ENCODE measurements around the gene EXD2. TPM values are rescaled to one million over a fixed set of nuclear protein-coding genes. Genes with fewer than 3 reads are reported as not detected.
A peak's percentile ranks its signal among the peaks of the same experiment; 100 is the strongest.

EXD2 gene
- total and polyA plus RNA-seq, 2 experiments from 2014 or later = 10.3 to 23.3 TPM

- Histone ChIP-seq H3K27ac (ENCODE audit: low read depth) (no peak overlapping the region), H2AFZ (peak overlapping the region; percentile 98), H3K4me3 (peak overlapping the region; percentile 80), H4K20me1 (replicated peaks; ENCODE audit: insufficient read depth) (no peaks in the 10 kb centered on the region), H3K9me2 (ENCODE audit: insufficient read depth) (no peaks in the 10 kb centered on the region), H3K4me1 (ENCODE audit: insufficient read depth) (peaks cover 21% of the 10 kb centered on the region), H3K4me2 (peak overlapping the region; percentile 89), H3K79me2 (replicated peaks; ENCODE audit: insufficient read depth) (no peaks in the 10 kb centered on the region), H3K36me3 (ENCODE audit: insufficient read depth) (no peaks in the 10 kb centered on the region), H3F3A (replicated peaks; ENCODE audit: low read depth) (peaks cover 13% of the 10 kb centered on the region), H3K27me3 (ENCODE audit: insufficient read depth) (peaks cover 70% of the 10 kb centered on the region)
- TF ChIP-seq CTCF (conservative IDR thresholded peaks at IDR 0.05; ENCODE audit: low read depth in 2 of 2) = peak; percentile 65 to 66
- 0 out of 2 replicates have a peak, but pooled peaks have one; percentile 20 for TF ChIP-seq CREB1 (CRISPR knock-in tag; IDR thresholded peaks at IDR 0.05; ENCODE audit: low read depth)
- no peak for TF ChIP-seq ZNF114 (CRISPR knock-in tag; IDR thresholded peaks at IDR 0.05)
- H3K36me3 Mint-ChIP-seq (ENCODE audit: low read depth) = no peaks in the 10 kb centered on the region; the same call in 2 of the 3 replicates
- no peak overlapping the region for H3K27ac Mint-ChIP-seq
- no peaks in the 10 kb centered on the region; the same call in 2 of the 3 replicates for H3K9me3 Mint-ChIP-seq
- peaks cover 44% of the 10 kb centered on the region for H3K27me3 Mint-ChIP-seq (ENCODE audit: insufficient read depth, low read depth, poor library complexity)
- H3K4me3 Mint-ChIP-seq = peak overlapping the region; percentile 85
- H3K4me1 Mint-ChIP-seq = peaks cover 22% of the 10 kb centered on the region
- DNase-seq (ENCODE audit: low spot score) (peak; percentile 79), ATAC-seq (peak; percentile 50)
These were observed 69.7 kb downstream of the EXD2 start for GRCh38 chr14:69260861-69261564.

DNA sequence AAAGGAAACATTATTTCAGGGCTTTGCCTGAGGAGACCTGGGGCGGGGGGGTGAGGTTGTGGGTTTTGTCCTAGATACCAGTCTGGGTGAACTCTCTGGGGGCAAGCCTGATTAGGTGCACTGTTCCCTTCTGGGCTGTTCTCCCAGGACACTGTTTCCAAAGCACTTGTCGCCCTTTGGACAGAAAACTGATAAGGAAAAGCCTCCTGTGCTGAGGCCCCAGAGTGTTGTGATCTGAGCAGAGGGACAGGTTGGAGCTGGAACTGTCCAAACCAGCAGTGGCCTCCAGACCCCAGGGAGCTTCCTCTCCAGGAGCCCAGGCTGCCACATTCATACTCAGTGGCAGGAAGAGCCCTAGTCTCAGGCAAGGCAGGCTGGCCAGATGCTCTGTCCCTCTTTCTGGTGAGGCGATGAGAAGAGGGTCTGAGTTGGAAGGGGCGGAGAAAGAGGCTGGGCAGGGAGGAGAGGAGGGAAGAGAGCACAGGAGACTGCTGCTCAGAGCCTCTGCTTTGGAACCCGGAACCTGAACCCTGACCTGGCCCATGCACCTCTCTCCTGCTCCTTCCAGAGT, 70.5 kb downstream of the EXD2 start:
- Histone ChIP-seq H3K36me3 (ENCODE audit: insufficient read depth) (no peaks in the 10 kb centered on the region), H2AFZ (peak overlapping the region; percentile 98), H4K20me1 (replicated peaks; ENCODE audit: insufficient read depth) (no peaks in the 10 kb centered on the region), H3K27me3 (ENCODE audit: insufficient read depth) (peaks cover 63% of the 10 kb centered on the region), H3K4me3 (peak overlapping the region; percentile 80), H3K9me2 (ENCODE audit: insufficient read depth) (no peaks in the 10 kb centered on the region), H3K79me2 (replicated peaks; ENCODE audit: insufficient read depth) (no peaks in the 10 kb centered on the region), H3K4me2 (peak overlapping the region; percentile 89), H3K27ac (ENCODE audit: low read depth) (no peak overlapping the region), H3K4me1 (ENCODE audit: insufficient read depth) (peaks cover 21% of the 10 kb centered on the region), H3F3A (replicated peaks; ENCODE audit: low read depth) (peaks cover 13% of the 10 kb centered on the region)
- Mint-ChIP-seq H3K27me3 (ENCODE audit: insufficient read depth, low read depth, poor library complexity) (peaks cover 45% of the 10 kb centered on the region), H3K4me3 (peak overlapping the region; percentile 85), H3K27ac (no peak overlapping the region), H3K4me1 (peaks cover 22% of the 10 kb centered on the region), H3K36me3 (ENCODE audit: low read depth) (no peaks in the 10 kb centered on the region; the same call in 2 of the 3 replicates), H3K9me3 (no peaks in the 10 kb centered on the region; the same call in 2 of the 3 replicates)
- DNase-seq (ENCODE audit: low spot score) = peak; percentile 39
- peak; percentile 5 for ATAC-seq
- no peak for TF ChIP-seq CTCF (conservative IDR thresholded peaks at IDR 0.05; ENCODE audit: low read depth in 2 of 2)
- no peak for TF ChIP-seq NANOG (IDR thresholded peaks at IDR 0.05; ENCODE audit: borderline replicate concordance)
- TF ChIP-seq ZNF114 (CRISPR knock-in tag; IDR thresholded peaks at IDR 0.05) = no peak
- no peak for TF ChIP-seq EZH2 (IDR thresholded peaks at IDR 0.05; ENCODE audit: low read depth, unreplicated experiment)
- no peak for TF ChIP-seq ETS1 (IDR thresholded peaks at IDR 0.05)
- no peak for TF ChIP-seq CREB1 (CRISPR knock-in tag; IDR thresholded peaks at IDR 0.05; ENCODE audit: low read depth)
- no peak for TF ChIP-seq JUNB (IDR thresholded peaks at IDR 0.05; ENCODE audit: unreplicated experiment)
- no peak for TF ChIP-seq EZH2phosphoT487 (IDR thresholded peaks at IDR 0.05; ENCODE audit: unreplicated experiment)

Data from GM23338 (cell line).